ENCODE results near the gene ZNF831. TPM values are rescaled to one million over a fixed set of nuclear protein-coding genes. Genes with fewer than 3 reads are reported as not detected.

ZNF831 gene
- total RNA-seq, 1 donor = not detected

DNA sequence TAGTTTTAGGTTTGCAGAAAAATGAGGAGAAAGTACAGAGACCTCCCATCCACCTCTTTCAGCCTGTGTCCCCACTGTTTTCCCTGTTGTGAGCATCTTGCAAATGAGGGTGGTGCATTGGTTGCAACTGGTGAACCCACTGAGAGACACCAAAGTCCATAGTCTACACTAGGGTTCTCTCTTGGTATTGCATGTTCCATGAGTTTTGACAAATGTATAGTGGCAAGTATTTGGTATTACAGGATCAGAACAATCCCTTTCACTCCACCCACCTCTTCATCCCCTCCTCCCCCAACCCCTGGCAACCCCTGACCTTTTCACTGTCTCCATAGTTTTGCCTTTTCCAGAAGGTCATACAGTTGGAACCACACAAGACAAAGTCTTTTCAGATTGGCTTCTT is 20.1 kb downstream of the ZNF831 start:
- DNase-seq (ENCODE audit: low read depth) = no peak
- TF ChIP-seq, protein P1, sequence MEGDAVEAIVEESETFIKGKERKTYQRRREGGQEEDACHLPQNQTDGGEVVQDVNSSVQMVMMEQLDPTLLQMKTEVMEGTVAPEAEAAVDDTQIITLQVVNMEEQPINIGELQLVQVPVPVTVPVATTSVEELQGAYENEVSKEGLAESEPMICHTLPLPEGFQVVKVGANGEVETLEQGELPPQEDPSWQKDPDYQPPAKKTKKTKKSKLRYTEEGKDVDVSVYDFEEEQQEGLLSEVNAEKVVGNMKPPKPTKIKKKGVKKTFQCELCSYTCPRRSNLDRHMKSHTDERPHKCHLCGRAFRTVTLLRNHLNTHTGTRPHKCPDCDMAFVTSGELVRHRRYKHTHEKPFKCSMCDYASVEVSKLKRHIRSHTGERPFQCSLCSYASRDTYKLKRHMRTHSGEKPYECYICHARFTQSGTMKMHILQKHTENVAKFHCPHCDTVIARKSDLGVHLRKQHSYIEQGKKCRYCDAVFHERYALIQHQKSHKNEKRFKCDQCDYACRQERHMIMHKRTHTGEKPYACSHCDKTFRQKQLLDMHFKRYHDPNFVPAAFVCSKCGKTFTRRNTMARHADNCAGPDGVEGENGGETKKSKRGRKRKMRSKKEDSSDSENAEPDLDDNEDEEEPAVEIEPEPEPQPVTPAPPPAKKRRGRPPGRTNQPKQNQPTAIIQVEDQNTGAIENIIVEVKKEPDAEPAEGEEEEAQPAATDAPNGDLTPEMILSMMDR (IDR thresholded peaks at IDR 0.05; ENCODE audit: insufficient read depth, low read length) = no peak
- H3K4me3 ChIP-seq (ENCODE audit: low read depth, low read length) = no peak overlapping the region

DNA sequence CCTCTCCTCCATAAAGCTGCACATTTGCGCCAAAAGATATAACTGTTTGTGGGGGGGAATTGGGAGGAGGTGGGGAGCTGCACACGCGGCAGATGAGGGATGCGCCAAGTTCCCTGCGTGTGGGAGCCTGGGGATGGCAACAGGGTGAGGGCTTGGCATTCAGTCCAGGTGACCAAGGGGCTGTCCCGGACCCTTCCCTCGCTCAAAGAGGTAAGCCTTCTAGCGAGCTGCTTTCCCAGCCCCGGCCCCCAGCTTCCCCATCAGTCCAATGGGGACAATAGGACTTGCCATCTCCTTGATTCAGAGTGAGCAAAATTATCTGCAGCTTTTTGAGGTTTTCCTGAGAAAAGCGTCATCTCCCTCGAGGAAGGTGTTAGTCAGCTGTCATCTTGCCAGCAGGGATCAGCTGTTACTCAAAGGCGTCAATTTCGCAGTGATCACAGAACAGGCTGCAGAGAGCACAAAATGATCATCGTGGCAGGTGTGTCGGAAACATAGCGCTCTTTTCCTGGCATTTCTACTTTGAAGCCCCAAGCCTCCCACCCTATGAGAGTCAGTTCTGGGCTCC is 21.3 kb downstream of the ZNF831 start:
- no peak overlapping the region for H3K4me3 ChIP-seq (ENCODE audit: low read depth, low read length)
- TF ChIP-seq, protein P1 (IDR thresholded peaks at IDR 0.05; ENCODE audit: insufficient read depth, low read length) = no peak
- DNase-seq (ENCODE audit: low read depth) = no peak

DNA sequence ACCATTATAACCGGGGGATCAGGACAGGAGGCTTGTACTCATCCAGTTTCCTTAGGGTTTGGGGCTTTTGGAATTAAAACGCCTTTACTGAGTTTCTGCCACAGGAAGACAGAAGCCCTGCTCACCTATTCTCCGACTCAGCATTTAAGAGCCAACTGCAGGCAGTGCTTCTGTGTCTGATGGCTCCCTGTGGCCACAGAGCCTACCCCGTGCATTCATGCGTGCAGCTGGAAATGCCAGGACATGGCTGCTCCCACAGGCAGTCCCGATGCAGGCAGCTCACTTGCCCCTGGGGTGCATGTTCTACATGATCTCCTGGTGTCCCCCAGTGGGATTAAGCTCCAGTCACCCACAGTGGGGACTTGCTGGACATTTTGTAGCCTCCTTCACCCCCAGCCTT is 22.2 kb downstream of the ZNF831 start:
- DNase-seq (ENCODE audit: low read depth) = no peak
- no peak overlapping the region for H3K4me3 ChIP-seq (ENCODE audit: low read depth, low read length)
- TF ChIP-seq, protein P1 (IDR thresholded peaks at IDR 0.05; ENCODE audit: insufficient read depth, low read length) = no peak

DNA sequence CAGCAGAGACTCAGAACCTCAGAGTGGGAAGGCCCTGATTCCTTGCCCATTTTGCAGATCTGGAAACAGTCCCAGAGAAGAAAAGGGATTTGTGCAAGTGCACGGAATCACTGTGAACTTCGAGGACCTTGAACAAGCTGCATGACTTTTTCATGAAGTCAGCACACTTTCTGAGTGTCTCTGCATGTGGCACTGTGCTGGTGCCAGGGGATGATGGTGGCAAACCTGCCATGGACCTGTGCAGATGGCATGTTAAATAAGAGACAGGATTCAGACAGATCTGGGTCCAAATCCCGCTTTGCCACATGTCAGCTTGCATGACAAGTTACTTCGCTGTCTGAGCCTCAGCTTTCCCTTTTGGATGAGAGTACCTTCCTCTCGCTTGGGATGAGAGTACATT is 26.8 kb downstream of the ZNF831 start:
- no peak overlapping the region for H3K4me3 ChIP-seq (ENCODE audit: low read depth, low read length)
- no peak for DNase-seq (ENCODE audit: low read depth)
- TF ChIP-seq, protein P1 (IDR thresholded peaks at IDR 0.05; ENCODE audit: insufficient read depth, low read length) = no peak

DNA sequence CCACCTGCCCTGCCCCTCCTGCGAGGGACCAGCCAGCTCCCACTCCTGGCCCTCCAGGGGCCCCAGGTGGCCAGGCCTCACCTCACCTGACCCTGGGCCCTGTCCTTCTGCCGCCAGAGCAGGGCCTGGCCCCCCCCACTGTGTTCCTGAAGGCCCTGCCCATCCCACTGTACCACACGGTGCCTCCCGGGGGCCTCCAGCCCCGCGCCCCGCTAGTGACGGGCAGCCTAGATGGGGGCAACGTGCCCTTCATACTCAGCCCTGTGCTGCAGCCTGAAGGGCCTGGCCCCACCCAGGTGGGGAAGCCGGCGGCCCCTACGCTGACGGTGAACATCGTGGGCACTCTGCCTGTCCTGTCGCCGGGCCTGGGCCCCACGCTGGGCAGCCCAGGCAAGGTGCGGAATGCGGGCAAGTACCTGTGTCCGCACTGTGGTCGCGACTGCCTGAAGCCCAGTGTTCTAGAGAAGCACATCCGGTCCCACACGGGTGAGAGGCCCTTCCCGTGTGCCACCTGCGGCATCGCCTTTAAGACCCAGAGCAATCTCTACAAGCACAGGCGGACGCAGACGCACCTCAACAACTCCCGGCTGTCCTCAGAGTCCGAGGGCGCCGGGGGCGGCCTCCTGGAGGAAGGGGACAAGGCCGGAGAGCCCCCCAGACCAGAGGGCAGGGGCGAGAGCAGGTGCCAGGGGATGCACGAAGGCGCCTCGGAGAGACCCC is 27.6 kb downstream of the ZNF831 start:
- no peak for DNase-seq (ENCODE audit: low read depth)
- no peak overlapping the region for H3K4me3 ChIP-seq (ENCODE audit: low read depth, low read length)
- TF ChIP-seq, protein P1 (IDR thresholded peaks at IDR 0.05; ENCODE audit: insufficient read depth, low read length) = no peak

DNA sequence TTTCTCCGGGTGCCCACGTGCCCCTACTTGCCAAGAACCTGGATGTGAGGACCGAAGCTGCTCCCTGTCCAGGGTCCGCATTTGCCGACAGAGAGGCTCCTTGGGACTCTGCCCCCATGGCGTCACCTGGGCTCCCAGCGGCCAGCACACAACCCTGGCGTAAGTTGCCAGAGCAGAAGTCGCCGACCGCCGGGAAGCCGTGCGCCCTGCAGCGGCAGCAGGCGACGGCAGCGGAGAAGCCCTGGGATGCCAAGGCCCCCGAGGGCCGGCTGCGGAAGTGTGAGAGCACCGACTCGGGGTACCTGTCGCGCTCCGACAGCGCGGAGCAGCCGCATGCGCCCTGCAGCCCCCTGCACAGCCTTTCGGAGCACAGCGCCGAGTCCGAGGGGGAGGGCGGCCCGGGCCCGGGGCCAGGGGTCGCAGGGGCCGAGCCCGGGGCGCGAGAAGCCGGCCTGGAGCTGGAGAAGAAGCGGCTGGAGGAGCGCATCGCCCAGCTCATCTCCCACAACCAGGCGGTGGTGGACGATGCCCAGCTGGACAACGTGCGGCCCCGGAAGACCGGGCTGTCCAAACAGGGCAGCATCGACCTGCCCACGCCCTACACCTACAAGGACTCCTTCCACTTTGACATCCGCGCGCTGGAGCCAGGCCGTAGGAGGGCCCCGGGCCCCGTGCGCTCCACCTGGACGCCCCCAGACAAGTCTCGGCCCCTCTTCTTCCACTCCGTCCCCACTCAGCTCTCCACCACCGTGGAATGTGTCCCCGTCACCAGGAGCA is 28.3 kb downstream of the ZNF831 start:
- TF ChIP-seq, protein P1 (IDR thresholded peaks at IDR 0.05; ENCODE audit: insufficient read depth, low read length) = no peak
- DNase-seq (ENCODE audit: low read depth) = no peak
- no peak overlapping the region for H3K4me3 ChIP-seq (ENCODE audit: low read depth, low read length)
